HepG2 (cell line): ENCODE data around the gene JAG1. TPM values are rescaled to one million over a fixed set of nuclear protein-coding genes. Genes with fewer than 3 reads are reported as not detected.
A peak's percentile ranks its signal among the peaks of the same experiment; 100 is the strongest.

Experiments
- AKAP8 ChIP-seq: sonication (generic); formaldehyde crosslinking; IDR thresholded peaks from 2 replicates; pipeline ENCODE4 v1.5.1; 2020; ENCODE audit warnings: mild to moderate bottlenecking, missing genetic modification reagents
- ARNT ChIP-seq: fragments of 450-650 bp; IDR thresholded peaks from 2 replicates; pipeline ENCODE4 v1.6.1; 2017
- ATF3 ChIP-seq: sonication (generic); formaldehyde crosslinking; IDR thresholded peaks from 2 replicates; pipeline ENCODE4 v1.4.0; 2020; ENCODE audit warnings: missing genetic modification reagents
- DNMT1 ChIP-seq: sonication (generic); formaldehyde crosslinking; IDR thresholded peaks from 2 replicates; pipeline ENCODE4 v1.5.1; 2020; ENCODE audit warnings: mild to moderate bottlenecking, missing genetic modification reagents
- FIP1L1 ChIP-seq: fragments of 200-400 bp; formaldehyde crosslinking; IDR thresholded peaks from 2 replicates; pipeline ENCODE4 v1.6.1; 2018; ENCODE audit warnings: low read depth, mild to moderate bottlenecking, low read length, moderate library complexity, borderline replicate concordance; ENCODE audit not compliant: insufficient read depth
- GFI1 ChIP-seq: sonication (generic); formaldehyde crosslinking; IDR thresholded peaks from 2 replicates; pipeline ENCODE4 v1.5.0; 2020; ENCODE audit warnings: missing genetic modification reagents, mild to moderate bottlenecking, borderline replicate concordance
- JDP2 ChIP-seq: sonication (generic); formaldehyde crosslinking; IDR thresholded peaks from 2 replicates; pipeline ENCODE4 v1.8.1; 2022; ENCODE audit warnings: missing genetic modification reagents, borderline replicate concordance
- JUNB ChIP-seq: sonication (generic); formaldehyde crosslinking; IDR thresholded peaks from 2 replicates; pipeline ENCODE4 v1.8.0; 2022; ENCODE audit warnings: missing genetic modification reagents, mild to moderate bottlenecking, borderline replicate concordance
- KLF6 ChIP-seq: IDR thresholded peaks from 2 replicates; pipeline ENCODE4 v1.8.0; 2016; ENCODE audit warnings: missing biosample characterization, missing genetic modification reagents
- MTA3 ChIP-seq: sonication (generic); formaldehyde crosslinking; IDR thresholded peaks from 2 replicates; pipeline ENCODE4 v1.4.0; 2020; ENCODE audit warnings: missing genetic modification reagents
- NFE2L1 ChIP-seq: sonication (generic); formaldehyde crosslinking; IDR thresholded peaks from 2 replicates; pipeline ENCODE4 v1.4.0; 2020; ENCODE audit warnings: missing genetic modification reagents, mild to moderate bottlenecking, borderline replicate concordance
- NFIB ChIP-seq: sonication (generic); formaldehyde crosslinking; IDR thresholded peaks from 2 replicates; pipeline ENCODE4 v1.9.0; 2021; ENCODE audit warnings: missing genetic modification reagents, mild to moderate bottlenecking, borderline replicate concordance
- SMC3 ChIP-seq: IDR thresholded peaks from 2 replicates; pipeline ENCODE4 v1.6.1; 2011; ENCODE audit warnings: low read length, improper control_type of control experiment
- SNAPC2 ChIP-seq: sonication (generic); formaldehyde crosslinking; IDR thresholded peaks from 2 replicates; pipeline ENCODE4 v1.8.1; 2022; ENCODE audit warnings: mild to moderate bottlenecking, missing genetic modification reagents
- TEAD2 ChIP-seq: sonication (generic); formaldehyde crosslinking; IDR thresholded peaks from 2 replicates; pipeline ENCODE4 v1.9.0; 2021; ENCODE audit warnings: missing genetic modification reagents
- THAP7 ChIP-seq: sonication (generic); formaldehyde crosslinking; IDR thresholded peaks from 2 replicates; pipeline ENCODE4 v1.8.1; 2023; ENCODE audit warnings: mild to moderate bottlenecking, missing genetic modification reagents
- TOPORS ChIP-seq: sonication (generic); formaldehyde crosslinking; IDR thresholded peaks from 2 replicates; pipeline ENCODE4 v1.8.0; 2023; ENCODE audit warnings: mild to moderate bottlenecking, missing genetic modification reagents
- ZNF331 ChIP-seq: sonication (generic); formaldehyde crosslinking; IDR thresholded peaks from 2 replicates; pipeline ENCODE4 v1.4.0; 2020; ENCODE audit warnings: missing genetic modification reagents
- ZNF468 ChIP-seq: sonication (generic); formaldehyde crosslinking; IDR thresholded peaks from 2 replicates; pipeline ENCODE4 v1.8.0; 2022; ENCODE audit warnings: mild to moderate bottlenecking, moderate library complexity, missing genetic modification reagents
- ZNF724P ChIP-seq: sonication (generic); formaldehyde crosslinking; IDR thresholded peaks from 2 replicates; pipeline ENCODE4 v1.8.0; 2022; ENCODE audit warnings: missing genetic modification reagents, borderline replicate concordance
- ZNF761 ChIP-seq: sonication (generic); formaldehyde crosslinking; conservative IDR thresholded peaks from 2 replicates; pipeline ENCODE4 v1.4.0; 2020; ENCODE audit warnings: mild to moderate bottlenecking, missing genetic modification reagents
- ZNF773 ChIP-seq: sonication (generic); formaldehyde crosslinking; IDR thresholded peaks from 2 replicates; pipeline ENCODE4 v1.4.0; 2020; ENCODE audit warnings: missing genetic modification reagents, borderline replicate concordance
- ZSCAN20 ChIP-seq: sonication (generic); formaldehyde crosslinking; IDR thresholded peaks from 2 replicates; pipeline ENCODE4 v1.4.0; 2020; ENCODE audit warnings: missing genetic modification reagents, mild to moderate bottlenecking, borderline replicate concordance
- polyA plus RNA-seq, 8 experiments: library from polyadenylated mRNA; depleted of rRNA in 3 of 8; stranded (reverse) in 7 of 8; unstranded in 1 of 8; fragments of >200 nt; fragmentation: Illumina TruSeq in 4 of 8; extraction: Trizol in 4 of 8; gene quantifications; 2 replicates each; pipeline versions ENCODE4 v1.2.1 to v1.2.3, GENCODE V29; 2011 to 2016; ENCODE audit warnings: low read depth in 4 of 8, missing spikeins in 1 of 8, mixed read lengths in 1 of 8; ENCODE audit not compliant: insufficient read depth in 1 of 8
- total RNA-seq, 5 experiments: library from RNA; depleted of rRNA; stranded (reverse); fragments of >200 nt; fragmentation: Illumina TruSeq; extraction: Trizol; gene quantifications; 2 replicates each; pipeline ENCODE4 v1.2.3, GENCODE V29; 2016; ENCODE audit warnings: low read depth in 1 of 5
- TF ChIP-seq, protein P1 (sequence below): fragments of 450-650 bp; IDR thresholded peaks from 2 replicates; pipeline ENCODE4 v1.6.1; 2017
- TF ChIP-seq, protein P2 (sequence below): IDR thresholded peaks from 2 replicates; pipeline ENCODE4 v1.4.0; 2020; ENCODE audit warnings: mild to moderate bottlenecking, missing genetic modification reagents

The JAG1 gene
- total and polyA plus RNA-seq, 2 of the 13 experiments (the other 11 are each of a cell fraction or from before 2014, with no cell fraction given) = 47.1 to 56.3 TPM

DNA sequence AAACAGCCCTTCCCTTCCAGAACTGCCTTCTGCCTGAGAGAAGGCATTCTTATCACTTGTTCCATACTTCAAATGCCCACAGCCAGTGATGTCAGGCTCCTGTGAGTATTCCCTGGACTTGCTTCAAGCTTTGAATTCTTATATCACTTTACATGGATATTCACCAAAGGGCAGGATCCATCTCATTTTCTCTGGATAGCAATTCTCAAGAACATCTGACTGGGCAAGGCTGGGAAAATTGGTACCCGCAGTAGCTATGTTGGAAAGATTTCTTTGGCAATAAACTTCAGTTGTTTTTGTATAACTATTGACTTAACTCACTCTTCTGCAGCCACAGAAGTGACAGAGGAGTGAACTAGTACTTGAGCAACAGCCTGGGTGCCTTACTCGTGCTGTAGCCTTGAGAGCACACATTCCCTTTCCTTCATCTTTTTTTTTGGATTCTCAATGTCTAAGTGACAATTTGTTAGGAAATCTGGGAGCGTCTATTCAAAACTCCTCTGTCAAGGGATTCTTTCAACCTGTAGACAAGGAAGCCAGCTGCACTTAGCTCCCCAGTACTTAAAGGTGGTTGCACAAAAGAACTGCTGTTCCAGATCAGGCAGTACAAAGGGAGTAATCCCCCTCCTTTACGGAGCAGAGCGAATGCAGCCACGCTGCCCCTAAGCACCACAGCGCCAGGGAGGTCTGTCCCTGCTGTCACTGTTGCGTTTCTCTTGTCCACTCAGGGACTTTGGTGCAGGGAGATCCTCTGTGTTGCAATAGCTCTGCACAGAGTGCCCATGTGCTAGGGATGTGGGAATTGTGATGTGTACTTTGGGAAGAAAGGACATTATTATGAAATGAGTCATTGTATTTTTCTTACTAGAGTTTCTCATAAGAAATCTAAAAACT lies 69.6 kb downstream of the JAG1 start (continued):
- TF ChIP-seq NFIB (CRISPR knock-in tag) (no peak), THAP7 (no peak), JUNB (CRISPR knock-in tag) (peak; percentile 94; the same call in 1 of the 2 replicates), ZSCAN20 (CRISPR knock-in tag) (no peak), ZNF468 (CRISPR knock-in tag) (no peak), MTA3 (CRISPR knock-in tag) (no peak), NFE2L1 (CRISPR knock-in tag) (no peak), ZNF761 (CRISPR knock-in tag) (peak; percentile 94), GFI1 (CRISPR knock-in tag) (peak; percentile 72; the same call in 1 of the 2 replicates), ATF3 (CRISPR knock-in tag) (peak; percentile 92), KLF6 (peak; percentile 47; the same call in 1 of the 2 replicates), ZNF331 (CRISPR knock-in tag) (peak; percentile 98), TOPORS (CRISPR knock-in tag) (no peak), DNMT1 (no peak), ZNF773 (CRISPR knock-in tag) (no peak), ZNF724P (0 out of 2 replicates have a peak, but pooled peaks have one; percentile 26), TEAD2 (CRISPR knock-in tag) (no peak), ARNT (no peak), SMC3 (peak; percentile 78), FIP1L1 (no peak), AKAP8 (CRISPR knock-in tag) (peak; percentile 77), SNAPC2 (CRISPR knock-in tag) (peak; percentile 82), JDP2 (no peak)
- TF ChIP-seq, protein P1, sequence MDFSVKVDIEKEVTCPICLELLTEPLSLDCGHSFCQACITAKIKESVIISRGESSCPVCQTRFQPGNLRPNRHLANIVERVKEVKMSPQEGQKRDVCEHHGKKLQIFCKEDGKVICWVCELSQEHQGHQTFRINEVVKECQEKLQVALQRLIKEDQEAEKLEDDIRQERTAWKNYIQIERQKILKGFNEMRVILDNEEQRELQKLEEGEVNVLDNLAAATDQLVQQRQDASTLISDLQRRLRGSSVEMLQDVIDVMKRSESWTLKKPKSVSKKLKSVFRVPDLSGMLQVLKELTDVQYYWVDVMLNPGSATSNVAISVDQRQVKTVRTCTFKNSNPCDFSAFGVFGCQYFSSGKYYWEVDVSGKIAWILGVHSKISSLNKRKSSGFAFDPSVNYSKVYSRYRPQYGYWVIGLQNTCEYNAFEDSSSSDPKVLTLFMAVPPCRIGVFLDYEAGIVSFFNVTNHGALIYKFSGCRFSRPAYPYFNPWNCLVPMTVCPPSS = no peak
- TF ChIP-seq, protein P2, sequence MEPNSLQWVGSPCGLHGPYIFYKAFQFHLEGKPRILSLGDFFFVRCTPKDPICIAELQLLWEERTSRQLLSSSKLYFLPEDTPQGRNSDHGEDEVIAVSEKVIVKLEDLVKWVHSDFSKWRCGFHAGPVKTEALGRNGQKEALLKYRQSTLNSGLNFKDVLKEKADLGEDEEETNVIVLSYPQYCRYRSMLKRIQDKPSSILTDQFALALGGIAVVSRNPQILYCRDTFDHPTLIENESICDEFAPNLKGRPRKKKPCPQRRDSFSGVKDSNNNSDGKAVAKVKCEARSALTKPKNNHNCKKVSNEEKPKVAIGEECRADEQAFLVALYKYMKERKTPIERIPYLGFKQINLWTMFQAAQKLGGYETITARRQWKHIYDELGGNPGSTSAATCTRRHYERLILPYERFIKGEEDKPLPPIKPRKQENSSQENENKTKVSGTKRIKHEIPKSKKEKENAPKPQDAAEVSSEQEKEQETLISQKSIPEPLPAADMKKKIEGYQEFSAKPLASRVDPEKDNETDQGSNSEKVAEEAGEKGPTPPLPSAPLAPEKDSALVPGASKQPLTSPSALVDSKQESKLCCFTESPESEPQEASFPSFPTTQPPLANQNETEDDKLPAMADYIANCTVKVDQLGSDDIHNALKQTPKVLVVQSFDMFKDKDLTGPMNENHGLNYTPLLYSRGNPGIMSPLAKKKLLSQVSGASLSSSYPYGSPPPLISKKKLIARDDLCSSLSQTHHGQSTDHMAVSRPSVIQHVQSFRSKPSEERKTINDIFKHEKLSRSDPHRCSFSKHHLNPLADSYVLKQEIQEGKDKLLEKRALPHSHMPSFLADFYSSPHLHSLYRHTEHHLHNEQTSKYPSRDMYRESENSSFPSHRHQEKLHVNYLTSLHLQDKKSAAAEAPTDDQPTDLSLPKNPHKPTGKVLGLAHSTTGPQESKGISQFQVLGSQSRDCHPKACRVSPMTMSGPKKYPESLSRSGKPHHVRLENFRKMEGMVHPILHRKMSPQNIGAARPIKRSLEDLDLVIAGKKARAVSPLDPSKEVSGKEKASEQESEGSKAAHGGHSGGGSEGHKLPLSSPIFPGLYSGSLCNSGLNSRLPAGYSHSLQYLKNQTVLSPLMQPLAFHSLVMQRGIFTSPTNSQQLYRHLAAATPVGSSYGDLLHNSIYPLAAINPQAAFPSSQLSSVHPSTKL (CRISPR knock-in tag) = peak; percentile 100
